PC-3 (cell line): ENCODE data around the gene UBXN4. TPM values are rescaled to one million over a fixed set of nuclear protein-coding genes. Genes with fewer than 3 reads are reported as not detected.

ENCODE experiments used
- ATAC-seq: fragments of 200-7000 bp; cut with Tn5 transposase; 2 replicates; pipeline ENCODE4 v1.9.1; 2020; ENCODE audit warnings: mild to moderate bottlenecking, moderate library complexity
- BruUV-seq: library from RNA; stranded (reverse); fragments of 400-500 nt; replicated peaks from 2 replicates; lab custom pipeline; 2021; lab: Mats Ljungman, UMichigan
- CTCF ChIA-PET: fragments of 300-600 bp; sonication (Branson Sonifier 250); formaldehyde crosslinking; loops from one replicate; lab custom pipeline; 2022; ENCODE audit warnings: antibody characterized with exemption; lab: Charles Lee
- POLR2A ChIA-PET: fragments of 300-600 bp; sonication (Branson Sonifier 250); formaldehyde crosslinking; loops from one replicate; lab custom pipeline; 2022; ENCODE audit warnings: antibody characterized with exemption; ENCODE audit not compliant: unreplicated experiment; lab: Charles Lee
- DNase-seq: peaks from one replicate; pipeline ENCODE4 v3.0.0-alpha.2; 2015
- H2AFZ ChIP-seq: fragments of 300-600 bp; sonication (generic); 2 replicates; pipeline ENCODE4 v1.6.0; 2016; ENCODE audit warnings: antibody characterized with exemption, low read length
- H3F3A ChIP-seq: fragments of 300-600 bp; sonication (generic); one replicate; pipeline ENCODE4 v1.6.0; 2017; ENCODE audit warnings: antibody characterized with exemption, low read length, control low read depth, mild to moderate bottlenecking; ENCODE audit not compliant: unreplicated experiment
- H3K27ac ChIP-seq: fragments of 300-600 bp; sonication (generic); 2 replicates; pipeline ENCODE4 v1.5.1; 2016; ENCODE audit warnings: mild to moderate bottlenecking, low read length
- H3K27me3 ChIP-seq: fragments of 300-600 bp; sonication (generic); 2 replicates; pipeline ENCODE4 v1.6.1; 2016; ENCODE audit warnings: low read length, mixed read lengths
- H3K36me3 ChIP-seq: fragments of 300-600 bp; sonication (generic); 2 replicates; pipeline ENCODE4 v1.6.1; 2016; ENCODE audit warnings: low read depth, mixed run types, low read length, mixed read lengths
- H3K4me1 ChIP-seq: fragments of 300-600 bp; sonication (generic); 2 replicates; pipeline ENCODE4 v1.5.1; 2016; ENCODE audit warnings: low read length; ENCODE audit not compliant: insufficient read depth
- H3K4me2 ChIP-seq: fragments of 300-600 bp; sonication (generic); 2 replicates; pipeline ENCODE4 v1.6.0; 2016; ENCODE audit warnings: low read length
- H3K4me3 ChIP-seq: fragments of 300-600 bp; sonication (generic); 2 replicates; pipeline ENCODE4 v1.5.1; 2016; ENCODE audit warnings: mild to moderate bottlenecking, low read length, mixed read lengths
- H3K79me2 ChIP-seq: fragments of 300-600 bp; sonication (generic); 2 replicates; pipeline ENCODE4 v1.6.1; 2017; ENCODE audit warnings: low read length, mixed read lengths
- H3K9ac ChIP-seq: fragments of 300-600 bp; sonication (generic); 2 replicates; pipeline ENCODE4 v1.6.0; 2016; ENCODE audit warnings: mild to moderate bottlenecking, low read length
- H3K9me2 ChIP-seq: fragments of 300-600 bp; sonication (generic); replicated peaks from 2 replicates; pipeline ENCODE4 v1.6.1; 2016; ENCODE audit warnings: mixed run types, low read length, mixed read lengths
- H3K9me3 ChIP-seq: fragments of 300-600 bp; sonication (generic); 2 replicates; pipeline ENCODE4 v1.6.1; 2016; ENCODE audit warnings: low read length, mixed read lengths
- H4K20me1 ChIP-seq: fragments of 300-600 bp; sonication (generic); 2 replicates; pipeline ENCODE4 v1.6.1; 2016; ENCODE audit warnings: low read length, mixed read lengths
- CTCF ChIP-seq: fragments of 300-600 bp; sonication (generic); conservative IDR thresholded peaks from 2 replicates; pipeline ENCODE4 v1.5.1; 2017; ENCODE audit warnings: antibody characterized with exemption, low read depth, mild to moderate bottlenecking, low read length
- EZH2 ChIP-seq: fragments of 300-600 bp; sonication (generic); IDR thresholded peaks from one replicate; pipeline ENCODE4 v1.6.1; 2017; ENCODE audit warnings: antibody characterized with exemption, mild to moderate bottlenecking, low read length; ENCODE audit not compliant: unreplicated experiment
- EZH2phosphoT487 ChIP-seq: fragments of 300-600 bp; sonication (generic); IDR thresholded peaks from 2 replicates; pipeline ENCODE4 v1.6.1; 2018; ENCODE audit warnings: mild to moderate bottlenecking, antibody characterized with exemption, low read length, borderline replicate concordance
- intact Hi-C: fragments of 100-400 bp; cut with micrococcal nuclease; formaldehyde crosslinking; loops from 2 replicates; pipeline ENCODE4 v1.9.0; 2023
- total RNA-seq: library from RNA; depleted of rRNA; stranded (reverse); fragments of >200 nt; gene quantifications from 2 replicates; pipeline ENCODE4 v1.2.3, GENCODE V29; 2014

UBXN4 gene
- total RNA-seq, 1 experiment from 2014 or later: 38.3 TPM

GRCh38 chr2:135812907-135813511 is 71.4 kb downstream of the UBXN4 start:
- H3K9me2 ChIP-seq: no peaks in the 10 kb centered on the region
- H3K9ac ChIP-seq: no peak overlapping the region
- no peaks in the 10 kb centered on the region for H3K27me3 ChIP-seq
- H2AFZ ChIP-seq: no peak overlapping the region
- H3K4me3 ChIP-seq: no peak overlapping the region
- no peaks in the 10 kb centered on the region for H3K79me2 ChIP-seq
- ChIA-PET POLR2A (no interaction called here), CTCF (no interaction called here)
- intact Hi-C loops: no loop called here
- no peak for ATAC-seq
- H3K9me3 ChIP-seq: no peaks in the 10 kb centered on the region; the same call in 1 of the 2 replicates
- H3K4me2 ChIP-seq: no peak overlapping the region
- no TSS peak for BruUV-seq
- no peaks in the 10 kb centered on the region for H3K4me1 ChIP-seq
- no peaks in the 10 kb centered on the region for H4K20me1 ChIP-seq
- no peaks in the 10 kb centered on the region for H3F3A ChIP-seq
- H3K27ac ChIP-seq: no peak overlapping the region
- no peaks in the 10 kb centered on the region for H3K36me3 ChIP-seq
- no peak for TF ChIP-seq EZH2
- no peak for TF ChIP-seq CTCF
- no peak for TF ChIP-seq EZH2phosphoT487
- DNase-seq: no peak

GRCh38 chr2:135815269-135815668 is 73.6 kb downstream of the UBXN4 start:
- Histone ChIP-seq H3F3A (no peaks in the 10 kb centered on the region), H3K4me3 (no peak overlapping the region), H3K9me2 (no peaks in the 10 kb centered on the region), H3K4me2 (no peak overlapping the region), H3K27ac (no peak overlapping the region), H3K9me3 (no peaks in the 10 kb centered on the region; the same call in 1 of the 2 replicates), H3K27me3 (no peaks in the 10 kb centered on the region), H3K9ac (no peak overlapping the region), H4K20me1 (no peaks in the 10 kb centered on the region), H3K36me3 (no peaks in the 10 kb centered on the region), H2AFZ (no peak overlapping the region), H3K4me1 (no peaks in the 10 kb centered on the region), H3K79me2 (no peaks in the 10 kb centered on the region)
- no peak for DNase-seq
- TF ChIP-seq CTCF: no peak
- no peak for TF ChIP-seq EZH2
- no peak for TF ChIP-seq EZH2phosphoT487
- BruUV-seq: no TSS peak
- no peak for ATAC-seq
- intact Hi-C loops: no loop called here
- ChIA-PET POLR2A (no interaction called here), CTCF (no interaction called here)

- no peaks in the 10 kb centered on the region for H3K27me3 ChIP-seq
- H3K9ac ChIP-seq: no peak overlapping the region
- no peak overlapping the region for H2AFZ ChIP-seq
- H3K9me2 ChIP-seq: no peaks in the 10 kb centered on the region
- H3K27ac ChIP-seq: no peak overlapping the region
- no peak overlapping the region for H3K4me3 ChIP-seq
- no peak for DNase-seq
- no peaks in the 10 kb centered on the region for H3K4me1 ChIP-seq
- H3F3A ChIP-seq: no peaks in the 10 kb centered on the region
- BruUV-seq: no TSS peak
- ChIA-PET POLR2A (no interaction called here), CTCF (no interaction called here)
- no peak for ATAC-seq
- TF ChIP-seq EZH2phosphoT487 (no peak), EZH2 (no peak), CTCF (no peak)
- no peaks in the 10 kb centered on the region for H3K36me3 ChIP-seq
- no peaks in the 10 kb centered on the region for H3K79me2 ChIP-seq
- H4K20me1 ChIP-seq: no peaks in the 10 kb centered on the region
- H3K9me3 ChIP-seq: no peaks in the 10 kb centered on the region; the same call in 1 of the 2 replicates
- no peak overlapping the region for H3K4me2 ChIP-seq
- intact Hi-C loops: no loop called here
Measured at GRCh38 chr2:135817466-135817865, 75.8 kb downstream of the UBXN4 start.
